ENCODE results near the gene CNTN5. TPM values are rescaled to one million over a fixed set of nuclear protein-coding genes. Genes with fewer than 3 reads are reported as not detected.

CNTN5 gene
- total and polyA plus RNA-seq, 2 donors (not counting 1 experiment from before 2014, with no cell fraction given): not detected

DNA sequence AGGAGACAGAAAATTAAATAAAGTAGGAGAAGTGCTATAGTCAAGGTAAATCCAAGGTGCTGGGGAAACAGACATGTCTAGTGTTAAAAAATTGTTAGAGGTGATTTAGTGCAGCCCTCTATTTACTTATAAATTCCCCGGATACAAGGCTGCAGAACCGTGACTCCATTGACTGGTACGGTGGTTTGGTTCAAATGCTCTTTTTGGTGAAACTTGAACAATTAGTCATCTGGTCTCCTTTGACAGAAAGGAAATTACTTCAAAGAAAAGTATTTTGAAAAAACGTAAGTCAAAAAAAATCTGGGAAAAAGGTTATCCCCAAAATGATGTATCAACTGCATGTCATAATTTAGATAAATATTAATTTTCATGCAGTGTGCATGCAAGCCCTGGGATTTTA lies 399.2 kb downstream of the CNTN5 start:
- Mint-ChIP-seq H3K4me1 (no peaks in the 10 kb centered on the region), H3K4me3 (no peak overlapping the region), H3K27me3 (no peaks in the 10 kb centered on the region), H3K27ac (no peak overlapping the region), H3K9me3 (ENCODE audit: insufficient read depth) (no peaks in the 10 kb centered on the region)
- ATAC-seq (ENCODE audit: low read depth) (no peak), DNase-seq (no peak)
- no peaks in the 10 kb centered on the region for H3K79me2 ChIP-seq (ENCODE audit: control insufficient read depth, insufficient read depth, low read length)
- H4K20me1 ChIP-seq (ENCODE audit: control insufficient read depth, insufficient read depth, low read length, poor library complexity, severe bottlenecking): no peaks in the 10 kb centered on the region
- H3K9me3 ChIP-seq (ENCODE audit: control extremely low read depth in 1 of 3, control insufficient read depth in 2 of 3, insufficient read depth in 1 of 3, low read length in 2 of 3): peaks cover 0 to 9% (median 2%) of the 10 kb centered on the region in 3 donors
- WGBS (ENCODE audit: insufficient coverage): no CpG with 5 or more reads among the region's 4 CpGs
- H3K4me2 ChIP-seq (replicated peaks; ENCODE audit: low read depth, low read length, poor library complexity, severe bottlenecking): no peak overlapping the region
- H3K27ac ChIP-seq (ENCODE audit: low read length in 2 of 2): no peak overlapping the region
- H3K27me3 ChIP-seq (replicated peaks in 1 of 4; ENCODE audit: control extremely low read depth in 1 of 4, control insufficient read depth in 3 of 4, insufficient read depth in 4 of 4, low read length in 3 of 4): no peaks in the 10 kb centered on the region
- CTCF ChIA-PET: no interaction called here
- H3K9ac ChIP-seq (ENCODE audit: low read length): no peak overlapping the region
- TF ChIP-seq, protein P1, sequence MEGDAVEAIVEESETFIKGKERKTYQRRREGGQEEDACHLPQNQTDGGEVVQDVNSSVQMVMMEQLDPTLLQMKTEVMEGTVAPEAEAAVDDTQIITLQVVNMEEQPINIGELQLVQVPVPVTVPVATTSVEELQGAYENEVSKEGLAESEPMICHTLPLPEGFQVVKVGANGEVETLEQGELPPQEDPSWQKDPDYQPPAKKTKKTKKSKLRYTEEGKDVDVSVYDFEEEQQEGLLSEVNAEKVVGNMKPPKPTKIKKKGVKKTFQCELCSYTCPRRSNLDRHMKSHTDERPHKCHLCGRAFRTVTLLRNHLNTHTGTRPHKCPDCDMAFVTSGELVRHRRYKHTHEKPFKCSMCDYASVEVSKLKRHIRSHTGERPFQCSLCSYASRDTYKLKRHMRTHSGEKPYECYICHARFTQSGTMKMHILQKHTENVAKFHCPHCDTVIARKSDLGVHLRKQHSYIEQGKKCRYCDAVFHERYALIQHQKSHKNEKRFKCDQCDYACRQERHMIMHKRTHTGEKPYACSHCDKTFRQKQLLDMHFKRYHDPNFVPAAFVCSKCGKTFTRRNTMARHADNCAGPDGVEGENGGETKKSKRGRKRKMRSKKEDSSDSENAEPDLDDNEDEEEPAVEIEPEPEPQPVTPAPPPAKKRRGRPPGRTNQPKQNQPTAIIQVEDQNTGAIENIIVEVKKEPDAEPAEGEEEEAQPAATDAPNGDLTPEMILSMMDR (IDR thresholded peaks at IDR 0.05): no peak
- no peak for TF ChIP-seq EZH2 (IDR thresholded peaks at IDR 0.05; ENCODE audit: borderline replicate concordance, insufficient read depth, low read depth, low read length, poor library complexity, severe bottlenecking)
- intact Hi-C loops (cut with micrococcal nuclease): no loop called here
- POLR2A ChIA-PET: no interaction called here
- no peaks in the 10 kb centered on the region for H3K36me3 ChIP-seq (replicated peaks in 1 of 2; ENCODE audit: control extremely low read depth in 1 of 2, control insufficient read depth in 1 of 2, extremely low read depth in 1 of 2, insufficient read depth in 2 of 2, low read length in 1 of 2)
- H2AFZ ChIP-seq (ENCODE audit: insufficient read depth, low read depth, low read length, poor library complexity, severe bottlenecking): no peak overlapping the region
- H3K4me3 ChIP-seq (ENCODE audit: control extremely low read depth in 1 of 5, extremely low read depth in 1 of 5, insufficient read depth in 1 of 5, low read depth in 2 of 5, low read length in 4 of 5): no peak overlapping the region
- H3K4me1 ChIP-seq (ENCODE audit: control insufficient read depth in 2 of 2, insufficient read depth in 2 of 2, low read length in 2 of 2): no peaks in the 10 kb centered on the region

DNA sequence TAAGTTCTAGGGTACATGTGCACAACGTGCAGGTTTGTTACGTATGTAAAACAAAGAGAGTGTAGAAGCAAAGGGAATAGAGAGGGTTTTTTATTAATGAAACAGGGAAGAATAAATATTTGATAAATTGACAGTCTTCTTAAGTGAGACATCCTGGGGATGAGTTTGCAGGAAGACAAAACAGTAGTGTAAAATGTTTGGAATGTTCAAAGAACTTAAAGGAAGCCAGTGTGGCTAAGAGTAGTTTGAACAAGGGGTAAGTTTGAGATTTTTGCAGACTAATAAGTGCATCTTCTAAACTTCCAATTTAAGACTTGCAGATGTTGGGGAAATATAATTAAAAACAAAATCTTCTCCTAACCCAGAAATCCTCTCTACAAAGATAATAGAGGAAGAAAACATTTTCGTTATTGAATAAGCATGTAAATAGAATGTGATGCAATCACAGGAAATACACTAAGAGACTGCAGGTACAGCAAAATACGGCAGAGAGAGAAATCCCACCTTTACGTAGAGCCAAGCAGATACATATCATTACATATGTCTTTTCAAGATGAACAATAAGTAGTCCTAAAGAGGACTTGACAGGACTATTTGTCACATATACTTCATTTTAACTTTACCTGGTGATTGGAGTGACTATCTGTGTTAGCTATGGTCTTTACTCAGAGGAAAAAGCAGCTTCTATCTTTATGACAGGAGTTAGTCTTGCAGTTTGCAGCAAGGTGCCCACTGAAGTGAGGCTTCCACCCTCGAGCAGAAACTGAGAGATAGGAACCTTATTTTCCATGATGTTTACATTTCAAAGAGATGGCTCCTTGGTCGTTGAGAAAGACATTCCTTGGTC lies 402.1 kb downstream of the CNTN5 start:
- Mint-ChIP-seq H3K4me1 (no peaks in the 10 kb centered on the region), H3K9me3 (ENCODE audit: insufficient read depth) (no peaks in the 10 kb centered on the region), H3K27me3 (no peaks in the 10 kb centered on the region), H3K27ac (no peak overlapping the region), H3K4me3 (no peak overlapping the region)
- ATAC-seq (ENCODE audit: low read depth) (no peak), DNase-seq (no peak)
- Histone ChIP-seq H2AFZ (ENCODE audit: insufficient read depth, low read depth, low read length, poor library complexity, severe bottlenecking) (no peak overlapping the region), H3K4me2 (replicated peaks; ENCODE audit: low read depth, low read length, poor library complexity, severe bottlenecking) (no peak overlapping the region), H3K4me3 (ENCODE audit: control extremely low read depth in 1 of 5, extremely low read depth in 1 of 5, insufficient read depth in 1 of 5, low read depth in 2 of 5, low read length in 4 of 5) (no peak overlapping the region), H3K27ac (ENCODE audit: low read length in 2 of 2) (no peak overlapping the region), H3K27me3 (replicated peaks in 1 of 4; ENCODE audit: control extremely low read depth in 1 of 4, control insufficient read depth in 3 of 4, insufficient read depth in 4 of 4, low read length in 3 of 4) (no peaks in the 10 kb centered on the region), H3K9me3 (ENCODE audit: control extremely low read depth in 1 of 3, control insufficient read depth in 2 of 3, insufficient read depth in 1 of 3, low read length in 2 of 3) (peaks cover 0 to 18% (median 2%) of the 10 kb centered on the region in 3 donors), H3K9ac (ENCODE audit: low read length) (no peak overlapping the region), H3K4me1 (ENCODE audit: control insufficient read depth in 2 of 2, insufficient read depth in 2 of 2, low read length in 2 of 2) (no peaks in the 10 kb centered on the region), H4K20me1 (ENCODE audit: control insufficient read depth, insufficient read depth, low read length, poor library complexity, severe bottlenecking) (no peaks in the 10 kb centered on the region), H3K79me2 (ENCODE audit: control insufficient read depth, insufficient read depth, low read length) (no peaks in the 10 kb centered on the region), H3K36me3 (replicated peaks in 1 of 2; ENCODE audit: control extremely low read depth in 1 of 2, control insufficient read depth in 1 of 2, extremely low read depth in 1 of 2, insufficient read depth in 2 of 2, low read length in 1 of 2) (no peaks in the 10 kb centered on the region)
- ChIA-PET POLR2A (no interaction called here), CTCF (no interaction called here)
- TF ChIP-seq, protein P1 (IDR thresholded peaks at IDR 0.05): no peak
- TF ChIP-seq EZH2 (IDR thresholded peaks at IDR 0.05; ENCODE audit: borderline replicate concordance, insufficient read depth, low read depth, low read length, poor library complexity, severe bottlenecking): no peak
- intact Hi-C loops (cut with micrococcal nuclease): no loop called here
- 63% methylated on average over 2 of the region's 7 CpGs for WGBS (ENCODE audit: insufficient coverage)

All from B cell (primary cell).